Chondrocyte (in vitro differentiated cells): ENCODE measurements around the gene C19orf18. TPM values are rescaled to one million over a fixed set of nuclear protein-coding genes. Genes with fewer than 3 reads are reported as not detected.

Source experiments
- DNase-seq: peaks from one replicate; pipeline ENCODE4 v3.0.0; 2021; ENCODE audit warnings: mixed read lengths, low spot score
- H3K27ac Mint-ChIP-seq: one replicate; pipeline ENCODE4 v1.8.0; 2021; ENCODE audit warnings: mild to moderate bottlenecking, moderate library complexity, mixed read lengths; ENCODE audit not compliant: unreplicated experiment
- H3K27me3 Mint-ChIP-seq: 2 replicates; pipeline ENCODE4 v1.8.0; 2021; ENCODE audit warnings: low read depth, mixed read lengths
- H3K36me3 Mint-ChIP-seq: 2 replicates; pipeline ENCODE4 v1.8.0; 2021; ENCODE audit warnings: low read depth, mixed read lengths
- H3K4me1 Mint-ChIP-seq: 2 replicates; pipeline ENCODE4 v1.8.0; 2021; ENCODE audit warnings: low read depth, mild to moderate bottlenecking, mixed read lengths
- H3K4me3 Mint-ChIP-seq: one replicate; pipeline ENCODE4 v1.8.0; 2021; ENCODE audit warnings: mild to moderate bottlenecking, moderate library complexity, mixed read lengths; ENCODE audit not compliant: unreplicated experiment
- H3K9me3 Mint-ChIP-seq: 2 replicates; pipeline ENCODE4 v1.8.0; 2021; ENCODE audit warnings: low read depth, mixed read lengths
- total RNA-seq: library from RNA; stranded (reverse); gene quantifications from 3 replicates; pipeline ENCODE4 v1.2.1, GENCODE V29; 2021
- TF ChIP-seq, protein P1 (sequence below): fragments of 200-600 bp; sonication (generic); IDR thresholded peaks from 2 replicates; pipeline ENCODE4 v1.5.0; 2021; ENCODE audit warnings: antibody characterized with exemption, mild to moderate bottlenecking, moderate library complexity

The C19orf18 gene
- total RNA-seq, 1 donor from 2014 or later = 1.7 TPM

- DNase-seq = no peak
- Mint-ChIP-seq H3K4me1 (no peaks in the 10 kb centered on the region), H3K27me3 (no peaks in the 10 kb centered on the region), H3K4me3 (no peak overlapping the region), H3K36me3 (peaks cover 36% of the 10 kb centered on the region), H3K9me3 (peaks cover 47% of the 10 kb centered on the region), H3K27ac (no peak overlapping the region)
- TF ChIP-seq, protein P1, sequence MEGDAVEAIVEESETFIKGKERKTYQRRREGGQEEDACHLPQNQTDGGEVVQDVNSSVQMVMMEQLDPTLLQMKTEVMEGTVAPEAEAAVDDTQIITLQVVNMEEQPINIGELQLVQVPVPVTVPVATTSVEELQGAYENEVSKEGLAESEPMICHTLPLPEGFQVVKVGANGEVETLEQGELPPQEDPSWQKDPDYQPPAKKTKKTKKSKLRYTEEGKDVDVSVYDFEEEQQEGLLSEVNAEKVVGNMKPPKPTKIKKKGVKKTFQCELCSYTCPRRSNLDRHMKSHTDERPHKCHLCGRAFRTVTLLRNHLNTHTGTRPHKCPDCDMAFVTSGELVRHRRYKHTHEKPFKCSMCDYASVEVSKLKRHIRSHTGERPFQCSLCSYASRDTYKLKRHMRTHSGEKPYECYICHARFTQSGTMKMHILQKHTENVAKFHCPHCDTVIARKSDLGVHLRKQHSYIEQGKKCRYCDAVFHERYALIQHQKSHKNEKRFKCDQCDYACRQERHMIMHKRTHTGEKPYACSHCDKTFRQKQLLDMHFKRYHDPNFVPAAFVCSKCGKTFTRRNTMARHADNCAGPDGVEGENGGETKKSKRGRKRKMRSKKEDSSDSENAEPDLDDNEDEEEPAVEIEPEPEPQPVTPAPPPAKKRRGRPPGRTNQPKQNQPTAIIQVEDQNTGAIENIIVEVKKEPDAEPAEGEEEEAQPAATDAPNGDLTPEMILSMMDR = no peak
These were observed 9.6 kb downstream of the C19orf18 start for GRCh38 chr19:57964761-57965160.

GRCh38 chr19:57961785-57962184 lies 12.5 kb downstream of the C19orf18 start:
- peaks cover 33% of the 10 kb centered on the region for H3K36me3 Mint-ChIP-seq
- H3K9me3 Mint-ChIP-seq = peaks cover 46% of the 10 kb centered on the region
- TF ChIP-seq, protein P1 = no peak
- H3K4me3 Mint-ChIP-seq = no peak overlapping the region
- H3K27ac Mint-ChIP-seq = no peak overlapping the region
- H3K27me3 Mint-ChIP-seq = no peaks in the 10 kb centered on the region
- no peaks in the 10 kb centered on the region for H3K4me1 Mint-ChIP-seq
- DNase-seq = no peak

- Mint-ChIP-seq H3K27me3 (no peaks in the 10 kb centered on the region), H3K9me3 (peaks cover 50% of the 10 kb centered on the region), H3K4me3 (no peak overlapping the region), H3K27ac (no peak overlapping the region), H3K36me3 (peaks cover 9% of the 10 kb centered on the region), H3K4me1 (no peaks in the 10 kb centered on the region)
- TF ChIP-seq, protein P1 = no peak
- DNase-seq = no peak
These were observed 19.3 kb downstream of the C19orf18 start for GRCh38 chr19:57954996-57955395.

DNA sequence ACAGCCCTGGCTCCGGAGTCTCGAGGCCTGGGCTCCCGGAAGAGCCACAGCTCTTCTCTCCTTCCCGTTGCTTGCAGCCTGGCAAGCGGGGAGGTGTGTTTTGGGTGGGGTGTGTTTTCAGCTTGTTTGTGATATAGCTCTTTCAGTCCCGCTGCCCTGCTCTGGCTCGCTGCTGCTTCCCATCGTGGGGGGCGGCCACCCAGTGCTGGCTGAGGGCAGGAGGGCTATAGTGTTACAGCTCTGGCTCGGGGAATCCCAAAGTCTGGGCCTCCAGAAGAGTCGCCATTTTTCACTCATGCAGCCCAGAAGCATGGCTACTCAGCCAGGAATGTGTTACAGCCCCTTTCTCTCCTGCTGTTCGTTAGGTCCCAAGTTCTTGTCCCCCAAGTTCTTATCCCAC lies 24.6 kb downstream of the C19orf18 start:
- no peak for DNase-seq
- Mint-ChIP-seq H3K36me3 (peaks cover 3% of the 10 kb centered on the region), H3K4me1 (peaks cover 18% of the 10 kb centered on the region), H3K9me3 (peaks cover 39% of the 10 kb centered on the region), H3K4me3 (no peak overlapping the region), H3K27me3 (no peaks in the 10 kb centered on the region), H3K27ac (no peak overlapping the region)
- TF ChIP-seq, protein P1 = no peak

DNA sequence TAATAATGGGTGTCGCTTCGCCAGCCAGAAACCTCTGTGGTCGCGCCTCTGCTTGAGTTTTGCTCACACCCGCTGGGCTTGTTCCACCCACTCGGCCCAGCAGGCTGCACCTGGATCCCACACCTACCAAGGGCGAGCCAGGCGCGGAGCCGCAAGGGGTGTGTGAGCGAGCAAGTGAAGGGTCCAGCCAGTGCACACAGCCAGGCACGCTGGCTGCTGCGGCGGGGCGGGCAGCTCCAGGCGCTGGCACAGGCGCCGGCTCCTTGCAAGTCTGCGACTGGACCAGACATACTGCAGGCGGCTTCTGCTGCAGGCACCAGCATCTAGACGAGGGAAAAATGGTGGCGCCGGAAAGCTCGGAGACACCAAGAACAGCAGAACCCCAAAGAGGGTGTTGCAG lies 25.0 kb downstream of the C19orf18 start:
- H3K27me3 Mint-ChIP-seq = no peaks in the 10 kb centered on the region
- TF ChIP-seq, protein P1 = no peak
- peaks cover 18% of the 10 kb centered on the region for H3K4me1 Mint-ChIP-seq
- no peak overlapping the region for H3K4me3 Mint-ChIP-seq
- peaks cover 36% of the 10 kb centered on the region for H3K9me3 Mint-ChIP-seq
- DNase-seq = no peak
- no peak overlapping the region for H3K27ac Mint-ChIP-seq
- H3K36me3 Mint-ChIP-seq = peaks cover 6% of the 10 kb centered on the region
